ENCODE measurements around the gene OCEL1. TPM values are rescaled to one million over a fixed set of nuclear protein-coding genes. Genes with fewer than 3 reads are reported as not detected.
A peak's percentile ranks its signal among the peaks of the same experiment; 100 is the strongest.

The OCEL1 gene
- total and polyA plus RNA-seq, 2 of the 13 experiments (the other 11 are each of a cell fraction or from before 2014, with no cell fraction given): 10.6 to 17.2 TPM

- intact Hi-C loops (cut with micrococcal nuclease; ENCODE audit: unreplicated experiment) (loop anchor here (2.0 kb wide), 1 partner anchor 14 kb away; no protein-coding TSS in a partner anchor), in situ Hi-C loops (cut with HindIII; ENCODE audit: extremely low pct_ligation_motif_present, low pct_unique_long_range_greater_than_20kb) (no loop called here)
- Histone ChIP-seq H3K36me3 (replicated peaks in 1 of 2; ENCODE audit: control insufficient read depth in 1 of 2, insufficient read depth in 2 of 2, low read length in 2 of 2) (no peaks in the 10 kb centered on the region), H3K27me3 (ENCODE audit: control insufficient read depth in 1 of 2, insufficient read depth in 2 of 2, low read length in 2 of 2) (no peaks in the 10 kb centered on the region), H3K4me1 (ENCODE audit: insufficient read depth, low read length) (peaks cover 61% of the 10 kb centered on the region), H2AFZ (ENCODE audit: low read length) (peak overlapping the region; percentile 60), H3K27ac (ENCODE audit: extremely low read length, insufficient read depth, low read length) (no peak overlapping the region), H3K79me2 (ENCODE audit: insufficient read depth, low read length) (no peaks in the 10 kb centered on the region), H3K9me3 (ENCODE audit: low read length) (no peaks in the 10 kb centered on the region), H4K20me1 (ENCODE audit: insufficient read depth, low read length) (no peaks in the 10 kb centered on the region), H3K9ac (ENCODE audit: insufficient read depth, low read depth, low read length) (peak overlapping the region; percentile 56; the same call in 1 of the 2 replicates), H3K4me3 (replicated peaks in 1 of 3; ENCODE audit: insufficient read depth in 1 of 3, low read depth in 2 of 3, low read length in 3 of 3) (peak overlapping the region in 2 of 3 experiments; percentile 8 to 59; a peak in 1 of 6 replicates), H3K4me2 (ENCODE audit: low read depth, low read length) (peak overlapping the region; percentile 90)
- BruUV-seq (replicated peaks): no TSS peak
- FAIRE-seq: peak; percentile 90
- 6% methylated on average over 14 of the region's 15 CpGs for WGBS (ENCODE audit: low lambda C conversion rate)
- peak; percentile 82 for DNase-seq (ENCODE audit: low spot score)
- ChIA-PET POLR2A (interaction anchor here (0.6 to 3.2 kb wide), 6 partner anchors 12 to 46 kb away, joined by 3 to 18 read pairs (median 8); partner anchors contain the start of gene USE1), CTCF (ENCODE audit: low intra/inter-chr PET ratio, low total read pairs) (interaction anchor here (1.1 to 1.4 kb wide), 3 partner anchors 22 to 56 kb away, joined by 3 to 6 read pairs (median 5); partner anchors contain the start of gene OCEL1)
- ATAC-seq: peak; percentile 94
- TF ChIP-seq XRCC5 (optimal IDR thresholded peaks at IDR 0.05; ENCODE audit: low read length) (peak; percentile 96), KMT2A (CRISPR knock-in tag; IDR thresholded peaks at IDR 0.05) (0 out of 2 replicates have a peak, but pooled peaks have one; percentile 31), MIER2 (CRISPR knock-in tag; IDR thresholded peaks at IDR 0.05) (no peak), ZNF850 (CRISPR knock-in tag; conservative IDR thresholded peaks at IDR 0.05) (no peak), THAP7 (CRISPR knock-in tag; IDR thresholded peaks at IDR 0.05) (no peak), ZNF574 (CRISPR knock-in tag; IDR thresholded peaks at IDR 0.05) (0 out of 2 replicates have a peak, but pooled peaks have one; percentile 42), HNF4A (CRISPR knock-in tag; IDR thresholded peaks at IDR 0.05) (no peak), NFE2 (CRISPR knock-in tag; IDR thresholded peaks at IDR 0.05) (no peak), TBL1XR1 (IDR thresholded peaks at IDR 0.05; ENCODE audit: borderline replicate concordance, low read length, partially characterized antibody) (no peak), ZNF549 (CRISPR knock-in tag; IDR thresholded peaks at IDR 0.05) (no peak), SP1 (IDR thresholded peaks at IDR 0.05) (no peak), SP1 (CRISPR knock-in tag; IDR thresholded peaks at IDR 0.05) (peak; percentile 15; the same call in 1 of the 2 replicates), NR3C1 (CRISPR knock-in tag; IDR thresholded peaks at IDR 0.05) (no peak), ERF (CRISPR knock-in tag; IDR thresholded peaks at IDR 0.05) (peak; percentile 56; the same call in 1 of the 2 replicates), SMC3 (IDR thresholded peaks at IDR 0.05; ENCODE audit: low read length) (peak; percentile 62)
- TF ChIP-seq, protein P1, sequence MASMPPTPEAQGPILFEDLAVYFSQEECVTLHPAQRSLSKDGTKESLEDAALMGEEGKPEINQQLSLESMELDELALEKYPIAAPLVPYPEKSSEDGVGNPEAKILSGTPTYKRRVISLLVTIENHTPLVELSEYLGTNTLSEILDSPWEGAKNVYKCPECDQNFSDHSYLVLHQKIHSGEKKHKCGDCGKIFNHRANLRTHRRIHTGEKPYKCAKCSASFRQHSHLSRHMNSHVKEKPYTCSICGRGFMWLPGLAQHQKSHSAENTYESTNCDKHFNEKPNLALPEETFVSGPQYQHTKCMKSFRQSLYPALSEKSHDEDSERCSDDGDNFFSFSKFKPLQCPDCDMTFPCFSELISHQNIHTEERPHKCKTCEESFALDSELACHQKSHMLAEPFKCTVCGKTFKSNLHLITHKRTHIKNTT (CRISPR knock-in tag; IDR thresholded peaks at IDR 0.05): no peak
- TF ChIP-seq, protein P2, sequence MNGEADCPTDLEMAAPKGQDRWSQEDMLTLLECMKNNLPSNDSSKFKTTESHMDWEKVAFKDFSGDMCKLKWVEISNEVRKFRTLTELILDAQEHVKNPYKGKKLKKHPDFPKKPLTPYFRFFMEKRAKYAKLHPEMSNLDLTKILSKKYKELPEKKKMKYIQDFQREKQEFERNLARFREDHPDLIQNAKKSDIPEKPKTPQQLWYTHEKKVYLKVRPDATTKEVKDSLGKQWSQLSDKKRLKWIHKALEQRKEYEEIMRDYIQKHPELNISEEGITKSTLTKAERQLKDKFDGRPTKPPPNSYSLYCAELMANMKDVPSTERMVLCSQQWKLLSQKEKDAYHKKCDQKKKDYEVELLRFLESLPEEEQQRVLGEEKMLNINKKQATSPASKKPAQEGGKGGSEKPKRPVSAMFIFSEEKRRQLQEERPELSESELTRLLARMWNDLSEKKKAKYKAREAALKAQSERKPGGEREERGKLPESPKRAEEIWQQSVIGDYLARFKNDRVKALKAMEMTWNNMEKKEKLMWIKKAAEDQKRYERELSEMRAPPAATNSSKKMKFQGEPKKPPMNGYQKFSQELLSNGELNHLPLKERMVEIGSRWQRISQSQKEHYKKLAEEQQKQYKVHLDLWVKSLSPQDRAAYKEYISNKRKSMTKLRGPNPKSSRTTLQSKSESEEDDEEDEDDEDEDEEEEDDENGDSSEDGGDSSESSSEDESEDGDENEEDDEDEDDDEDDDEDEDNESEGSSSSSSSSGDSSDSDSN (CRISPR knock-in tag; IDR thresholded peaks at IDR 0.05): peak; percentile 42
These were observed 34.9 kb downstream of the OCEL1 start for GRCh38 chr19:17260842-17261325.

All from HepG2 (cell line).